Spinal cord (tissue), 10 donors: ENCODE results near the gene PTPRCAP. TPM values are rescaled to one million over a fixed set of nuclear protein-coding genes. Genes with fewer than 3 reads are reported as not detected.

Experiments
- DNase-seq, 6 donors: peaks; one replicate each; pipeline versions ENCODE4 v3.0.0 to v3.0.0-alpha.2; 2013 to 2015; ENCODE audit warnings: low spot score in 6 of 6, low read depth in 4 of 6
- H3K27ac ChIP-seq: one replicate; pipeline ENCODE4 v1.5.1; 2013; ENCODE audit warnings: low read depth, low read length, control low read depth
- H3K27me3 ChIP-seq: one replicate; pipeline ENCODE4 v1.6.1; 2013; ENCODE audit warnings: low read length; ENCODE audit not compliant: control insufficient read depth, insufficient read depth
- H3K36me3 ChIP-seq: one replicate; pipeline ENCODE4 v1.6.1; 2013; ENCODE audit warnings: low read length; ENCODE audit not compliant: control insufficient read depth, insufficient read depth
- H3K4me1 ChIP-seq: one replicate; pipeline ENCODE4 v1.6.1; 2013; ENCODE audit warnings: low read length; ENCODE audit not compliant: control insufficient read depth, insufficient read depth
- H3K4me3 ChIP-seq: one replicate; pipeline ENCODE4 v1.5.1; 2013; ENCODE audit warnings: low read depth, low read length, control low read depth
- H3K9me3 ChIP-seq: one replicate; pipeline ENCODE4 v1.6.1; 2013; ENCODE audit warnings: low read length; ENCODE audit not compliant: control insufficient read depth, insufficient read depth
- WGBS: methylation state at CpG from one replicate; pipeline ENCODE4 v1.1.5; 2013; ENCODE audit warnings: missing lambda C conversion rate; ENCODE audit not compliant: insufficient coverage; 5-methylcytosine and 5-hydroxymethylcytosine counted together
- polyA plus RNA-seq, 2 donors: library from polyadenylated mRNA; unstranded; fragments of 120-200 nt; gene quantifications; one replicate each; pipeline ENCODE4 v1.2.1, GENCODE V29; 2013; ENCODE audit not compliant: insufficient read length in 2 of 2
- total RNA-seq, 2 donors: library from RNA; depleted of rRNA in 1 of 2; stranded (reverse); fragments of 120-200 nt in 1 of 2; fragments of >200 nt in 1 of 2; gene quantifications; one replicate each; pipeline versions ENCODE4 v1.2.3 to v1.2.4, GENCODE V29; 2013 to 2014
- donor health status: healthy.

Gene PTPRCAP
- total and polyA plus RNA-seq, 4 donors, result 0.40 to 3.0 (median 1.7) TPM

- no peak for DNase-seq
- Histone ChIP-seq H3K27ac (no peak overlapping the region), H3K27me3 (peaks cover 8% of the 10 kb centered on the region), H3K4me3 (no peak overlapping the region), H3K9me3 (no peaks in the 10 kb centered on the region), H3K4me1 (peaks cover 60% of the 10 kb centered on the region), H3K36me3 (peaks cover 26% of the 10 kb centered on the region)
- 96% methylated on average over 16 of the region's 21 CpGs for WGBS
These were observed 18.0 kb downstream of the PTPRCAP start for GRCh38 chr11:67419325-67420049.

- H3K27me3 ChIP-seq, result peaks cover 8% of the 10 kb centered on the region
- 73% methylated on average over 24 of the region's 26 CpGs for WGBS
- no peak overlapping the region for H3K27ac ChIP-seq
- H3K9me3 ChIP-seq, result no peaks in the 10 kb centered on the region
- H3K4me1 ChIP-seq, result peaks cover 60% of the 10 kb centered on the region
- DNase-seq, result no peak
- H3K4me3 ChIP-seq, result no peak overlapping the region
- H3K36me3 ChIP-seq, result peaks cover 18% of the 10 kb centered on the region
These were observed 18.8 kb downstream of the PTPRCAP start for GRCh38 chr11:67418476-67419281.

GRCh38 chr11:67417425-67417824, 20.1 kb downstream of the PTPRCAP start:
- 63% methylated on average over 12 of the region's 12 CpGs for WGBS
- Histone ChIP-seq H3K4me1 (peaks cover 64% of the 10 kb centered on the region), H3K27me3 (peaks cover 13% of the 10 kb centered on the region), H3K9me3 (no peaks in the 10 kb centered on the region), H3K4me3 (no peak overlapping the region), H3K36me3 (peaks cover 14% of the 10 kb centered on the region), H3K27ac (no peak overlapping the region)
- DNase-seq, result no peak

- H3K9me3 ChIP-seq, result no peaks in the 10 kb centered on the region
- peaks cover 64% of the 10 kb centered on the region for H3K4me1 ChIP-seq
- peak in 2 of 6 donors; percentile 45 to 62 for DNase-seq
- peak overlapping the region; percentile 9 for H3K4me3 ChIP-seq
- WGBS, result 38% methylated on average over 17 of the region's 21 CpGs
- H3K36me3 ChIP-seq, result peaks cover 14% of the 10 kb centered on the region
- H3K27ac ChIP-seq, result no peak overlapping the region
- H3K27me3 ChIP-seq, result peaks cover 17% of the 10 kb centered on the region
These were observed 20.8 kb downstream of the PTPRCAP start for GRCh38 chr11:67416416-67417335.

GRCh38 chr11:67415501-67416304, 21.8 kb downstream of the PTPRCAP start, which contains the start of gene CARNS1:
CARNS1 (plus strand) TSS chr11:67415678; CDS start chr11:67416200, 522 bp downstream.
- Histone ChIP-seq H3K36me3 (peaks cover 14% of the 10 kb centered on the region), H3K9me3 (no peaks in the 10 kb centered on the region), H3K27me3 (peaks cover 17% of the 10 kb centered on the region), H3K27ac (no peak within 1 kb of the TSS), H3K4me1 (peaks cover 64% of the 10 kb centered on the region), H3K4me3 (peak within 1 kb of the TSS; percentile 9)
- no peak for DNase-seq
- 6% methylated on average over 54 of the region's 67 CpGs for WGBS

GRCh38 chr11:67413266-67413849, 24.1 kb downstream of the PTPRCAP start:
- 100% methylated on average over 1 of the region's 2 CpGs for WGBS
- Histone ChIP-seq H3K27ac (no peak overlapping the region), H3K4me1 (peaks cover 63% of the 10 kb centered on the region), H3K4me3 (no peak overlapping the region), H3K9me3 (no peaks in the 10 kb centered on the region), H3K27me3 (peaks cover 17% of the 10 kb centered on the region), H3K36me3 (peaks cover 6% of the 10 kb centered on the region)
- no peak for DNase-seq

- WGBS, result 75% methylated on average over 8 of the region's 9 CpGs
- Histone ChIP-seq H3K4me3 (no peak overlapping the region), H3K27ac (no peak overlapping the region), H3K4me1 (peaks cover 60% of the 10 kb centered on the region), H3K36me3 (peaks cover 5% of the 10 kb centered on the region), H3K9me3 (no peaks in the 10 kb centered on the region), H3K27me3 (peaks cover 17% of the 10 kb centered on the region)
- no peak for DNase-seq
These were observed 24.8 kb downstream of the PTPRCAP start for GRCh38 chr11:67412495-67413179.

GRCh38 chr11:67411785-67412152, 25.7 kb downstream of the PTPRCAP start:
- H3K36me3 ChIP-seq, result no peaks in the 10 kb centered on the region
- H3K27me3 ChIP-seq, result peaks cover 17% of the 10 kb centered on the region
- DNase-seq, result no peak
- H3K4me1 ChIP-seq, result peaks cover 54% of the 10 kb centered on the region
- H3K27ac ChIP-seq, result no peak overlapping the region
- 85% methylated on average over 6 of the region's 7 CpGs for WGBS
- H3K9me3 ChIP-seq, result no peaks in the 10 kb centered on the region
- no peak overlapping the region for H3K4me3 ChIP-seq
